ENCODE results near the gene CLEC14A. TPM values are rescaled to one million over a fixed set of nuclear protein-coding genes. Genes with fewer than 3 reads are reported as not detected.

The CLEC14A gene
- total RNA-seq, 6 experiments from 2014 or later, result 3.2 to 11.6 (median 5.6) TPM

DNA sequence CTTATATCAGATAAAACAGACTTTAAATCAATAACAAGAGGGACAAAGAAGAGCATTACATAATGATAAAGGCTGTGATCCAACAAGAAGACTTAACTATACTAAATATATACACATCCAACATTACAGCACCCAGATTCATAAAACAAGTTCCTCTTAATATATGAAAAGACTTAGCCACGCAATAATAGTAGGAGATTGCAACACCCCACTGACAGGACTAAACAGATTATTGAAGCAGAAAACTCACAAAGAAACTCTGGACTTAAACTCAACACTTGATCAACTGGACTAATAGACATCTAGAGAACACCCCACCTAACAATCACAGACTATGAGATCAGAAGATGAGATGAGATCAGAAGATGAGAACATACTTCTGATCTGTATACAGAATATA, 5.7 kb upstream of the CLEC14A start:
- DNase-seq (no peak), ATAC-seq (no peak)
- Histone ChIP-seq H3K27ac (no peak overlapping the region), H3K36me3 (no peaks in the 10 kb centered on the region), H3K4me1 (no peaks in the 10 kb centered on the region), H3K4me3 (no peak overlapping the region), H3K9me3 (no peaks in the 10 kb centered on the region), H3K27me3 (no peaks in the 10 kb centered on the region)
- TF ChIP-seq POLR2A (IDR thresholded peaks at IDR 0.05), result no peak
- TF ChIP-seq, protein P1, sequence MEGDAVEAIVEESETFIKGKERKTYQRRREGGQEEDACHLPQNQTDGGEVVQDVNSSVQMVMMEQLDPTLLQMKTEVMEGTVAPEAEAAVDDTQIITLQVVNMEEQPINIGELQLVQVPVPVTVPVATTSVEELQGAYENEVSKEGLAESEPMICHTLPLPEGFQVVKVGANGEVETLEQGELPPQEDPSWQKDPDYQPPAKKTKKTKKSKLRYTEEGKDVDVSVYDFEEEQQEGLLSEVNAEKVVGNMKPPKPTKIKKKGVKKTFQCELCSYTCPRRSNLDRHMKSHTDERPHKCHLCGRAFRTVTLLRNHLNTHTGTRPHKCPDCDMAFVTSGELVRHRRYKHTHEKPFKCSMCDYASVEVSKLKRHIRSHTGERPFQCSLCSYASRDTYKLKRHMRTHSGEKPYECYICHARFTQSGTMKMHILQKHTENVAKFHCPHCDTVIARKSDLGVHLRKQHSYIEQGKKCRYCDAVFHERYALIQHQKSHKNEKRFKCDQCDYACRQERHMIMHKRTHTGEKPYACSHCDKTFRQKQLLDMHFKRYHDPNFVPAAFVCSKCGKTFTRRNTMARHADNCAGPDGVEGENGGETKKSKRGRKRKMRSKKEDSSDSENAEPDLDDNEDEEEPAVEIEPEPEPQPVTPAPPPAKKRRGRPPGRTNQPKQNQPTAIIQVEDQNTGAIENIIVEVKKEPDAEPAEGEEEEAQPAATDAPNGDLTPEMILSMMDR (IDR thresholded peaks at IDR 0.05), result no peak
- intact Hi-C loops (cut with DNase I), result no loop called here
- 41% methylated on average over 1 of the region's 1 CpG for WGBS (ENCODE audit: insufficient coverage, low coverage, low lambda C conversion rate, missing lambda C conversion rate)

DNA sequence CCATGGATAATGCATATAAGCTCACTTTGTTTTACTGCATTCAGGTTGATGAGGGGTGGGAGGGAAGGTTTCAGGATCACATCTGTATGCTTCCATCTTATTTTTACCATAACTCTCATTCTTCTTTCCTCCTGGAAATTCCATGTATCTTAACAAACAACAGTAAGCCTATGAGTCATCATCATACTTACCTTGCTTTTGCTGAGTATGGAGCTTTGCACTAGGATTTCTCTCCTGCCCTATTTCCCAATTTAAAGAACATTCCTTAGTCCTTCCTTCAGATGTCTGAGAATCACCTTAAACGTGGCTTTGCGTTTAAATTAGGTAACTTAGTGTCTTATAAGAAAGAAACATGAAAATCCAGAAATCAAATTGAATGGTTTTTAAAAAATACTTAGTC, 1.6 kb upstream of the CLEC14A start:
- no peak overlapping the region for H3K4me3 ChIP-seq
- H3K36me3 ChIP-seq, result no peaks in the 10 kb centered on the region
- TF ChIP-seq POLR2A (IDR thresholded peaks at IDR 0.05), result no peak
- TF ChIP-seq, protein P1 (IDR thresholded peaks at IDR 0.05), result no peak
- no peak for DNase-seq
- intact Hi-C loops (cut with DNase I), result no loop called here
- ATAC-seq, result no peak
- 55% methylated on average over 2 of the region's 2 CpGs for WGBS (ENCODE audit: insufficient coverage, low coverage, low lambda C conversion rate, missing lambda C conversion rate)
- H3K27me3 ChIP-seq, result no peaks in the 10 kb centered on the region
- H3K9me3 ChIP-seq, result no peaks in the 10 kb centered on the region
- H3K4me1 ChIP-seq, result peaks cover 0 to 6% (median 0%) of the 10 kb centered on the region in 4 donors
- H3K27ac ChIP-seq, result peak overlapping the region in 1 of 3 donors; percentile 63

DNA sequence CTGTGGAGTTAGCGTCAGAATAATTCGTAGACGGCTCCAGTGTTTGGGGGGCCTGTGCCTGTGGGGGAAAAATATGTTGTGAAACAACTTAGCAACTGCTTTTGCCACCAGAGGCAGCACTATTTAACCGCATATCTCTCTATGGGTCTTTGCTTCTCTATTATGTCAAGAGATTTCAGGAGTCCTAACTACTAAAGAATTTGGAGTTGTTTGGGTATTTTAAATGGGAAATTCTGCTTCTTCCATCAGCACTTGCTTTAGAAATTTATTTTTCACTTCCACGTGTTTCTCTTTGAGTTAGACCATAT, 594 bp upstream of the CLEC14A start:
- TF ChIP-seq POLR2A (IDR thresholded peaks at IDR 0.05), result no peak
- TF ChIP-seq, protein P1 (IDR thresholded peaks at IDR 0.05), result peak in 2 of 4 donors; percentile 11 to 18

DNA sequence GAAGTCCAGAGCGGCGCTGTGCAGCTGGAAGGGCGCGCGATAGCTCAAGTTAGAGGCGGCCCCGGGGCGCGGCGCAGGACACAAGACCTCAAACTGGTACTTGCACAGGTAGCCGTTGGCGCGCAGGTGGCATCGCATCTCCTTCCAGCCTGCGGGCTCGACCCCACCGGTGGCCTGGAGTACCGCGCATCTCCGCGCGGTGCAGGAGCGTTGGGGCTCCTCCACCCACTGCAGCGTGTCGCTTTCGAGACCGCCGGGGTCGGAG, 553 bp downstream of the CLEC14A start:
- peak; percentile 15 to 67 (median 45) for ATAC-seq
- Histone ChIP-seq H3K27ac (peak overlapping the region; percentile 52 to 63 (median 53)), H3K36me3 (no peaks in the 10 kb centered on the region), H3K4me3 (peak overlapping the region; percentile 32 to 46 (median 40)), H3K4me1 (peaks cover 0 to 6% (median 0%) of the 10 kb centered on the region in 4 donors), H3K9me3 (no peaks in the 10 kb centered on the region), H3K27me3 (no peaks in the 10 kb centered on the region)
- WGBS (ENCODE audit: insufficient coverage, low coverage, low lambda C conversion rate, missing lambda C conversion rate), result 0% methylated on average over 1 of the region's 29 CpGs
- intact Hi-C loops (cut with DNase I), result no loop called here
- peak in 2 of 3 donors; percentile 31 to 54 for DNase-seq
- TF ChIP-seq, protein P1 (IDR thresholded peaks at IDR 0.05), result no peak
- TF ChIP-seq POLR2A (IDR thresholded peaks at IDR 0.05), result no peak

More for the DNA sequence above, 594 bp upstream of the CLEC14A start:
- Histone ChIP-seq H3K9me3 (no peaks in the 10 kb centered on the region), H3K4me3 (no peak overlapping the region), H3K27me3 (no peaks in the 10 kb centered on the region), H3K4me1 (peaks cover 0 to 6% (median 0%) of the 10 kb centered on the region in 4 donors), H3K27ac (peak overlapping the region in 2 of 3 donors; percentile 11 to 63), H3K36me3 (no peaks in the 10 kb centered on the region)
- intact Hi-C loops (cut with DNase I), result no loop called here
- DNase-seq (peak in 1 of 3 donors; percentile 21), ATAC-seq (no peak)
- WGBS (ENCODE audit: insufficient coverage, low coverage, low lambda C conversion rate, missing lambda C conversion rate), result 18% methylated on average over 5 of the region's 5 CpGs

All from right lobe of liver (tissue), 6 donors.